Osteocyte (in vitro differentiated cells): Measurements from ENCODE around the gene ADPRH. TPM values are rescaled to one million over a fixed set of nuclear protein-coding genes. Genes with fewer than 3 reads are reported as not detected.

Experiments
- DNase-seq: peaks from one replicate; pipeline ENCODE4 v3.0.0; 2021; ENCODE audit warnings: mixed read lengths; ENCODE audit not compliant: unreplicated experiment; ENCODE audit errors: extremely low spot score
- H3K27ac Mint-ChIP-seq: one replicate; pipeline ENCODE4 v1.8.0; 2021; ENCODE audit warnings: mild to moderate bottlenecking, mixed read lengths; ENCODE audit not compliant: unreplicated experiment
- H3K27me3 Mint-ChIP-seq: one replicate; pipeline ENCODE4 v1.8.0; 2021; ENCODE audit warnings: mixed read lengths; ENCODE audit not compliant: unreplicated experiment
- H3K36me3 Mint-ChIP-seq: one replicate; pipeline ENCODE4 v1.8.0; 2021; ENCODE audit warnings: mixed read lengths; ENCODE audit not compliant: unreplicated experiment
- H3K4me1 Mint-ChIP-seq: one replicate; pipeline ENCODE4 v1.8.0; 2021; ENCODE audit warnings: mixed read lengths; ENCODE audit not compliant: unreplicated experiment
- H3K4me3 Mint-ChIP-seq: one replicate; pipeline ENCODE4 v1.8.0; 2021; ENCODE audit warnings: mild to moderate bottlenecking, moderate library complexity, mixed read lengths; ENCODE audit not compliant: unreplicated experiment
- H3K9me3 Mint-ChIP-seq: one replicate; pipeline ENCODE4 v1.8.0; 2021; ENCODE audit warnings: mixed read lengths; ENCODE audit not compliant: unreplicated experiment
- total RNA-seq: library from RNA; stranded (reverse); gene quantifications from 2 replicates; pipeline ENCODE4 v1.2.1, GENCODE V29; 2021
- TF ChIP-seq, protein P1 (sequence below): fragments of 200-600 bp; sonication (generic); IDR thresholded peaks from 2 replicates; pipeline ENCODE4 v1.5.0; 2021; ENCODE audit warnings: antibody characterized with exemption, mild to moderate bottlenecking, moderate library complexity

ADPRH gene
- total RNA-seq, 1 donor from 2014 or later: 1.9 TPM

DNA sequence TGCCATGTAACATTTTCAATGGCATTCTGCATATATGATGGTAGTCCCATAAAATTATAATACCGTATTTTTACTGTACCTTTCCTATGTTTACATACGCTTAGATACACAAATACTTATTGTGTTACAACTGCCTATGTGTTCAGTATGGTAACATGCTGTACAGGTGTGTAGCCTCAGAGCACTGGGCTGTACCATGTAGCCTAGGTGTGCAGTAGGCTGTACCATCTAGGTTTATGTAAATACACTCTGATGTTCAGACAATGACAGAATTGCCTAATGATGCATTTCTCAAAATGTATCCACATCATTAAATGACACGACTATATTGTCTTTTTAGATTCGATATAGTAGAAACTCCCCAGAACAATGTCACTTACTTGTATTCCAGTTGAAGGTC lies 42.5 kb upstream of the ADPRH start:
- Mint-ChIP-seq H3K36me3 (no peaks in the 10 kb centered on the region), H3K9me3 (no peaks in the 10 kb centered on the region), H3K4me3 (no peak overlapping the region), H3K27me3 (peaks cover 3% of the 10 kb centered on the region), H3K27ac (no peak overlapping the region), H3K4me1 (no peaks in the 10 kb centered on the region)
- DNase-seq: no peak
- TF ChIP-seq, protein P1, sequence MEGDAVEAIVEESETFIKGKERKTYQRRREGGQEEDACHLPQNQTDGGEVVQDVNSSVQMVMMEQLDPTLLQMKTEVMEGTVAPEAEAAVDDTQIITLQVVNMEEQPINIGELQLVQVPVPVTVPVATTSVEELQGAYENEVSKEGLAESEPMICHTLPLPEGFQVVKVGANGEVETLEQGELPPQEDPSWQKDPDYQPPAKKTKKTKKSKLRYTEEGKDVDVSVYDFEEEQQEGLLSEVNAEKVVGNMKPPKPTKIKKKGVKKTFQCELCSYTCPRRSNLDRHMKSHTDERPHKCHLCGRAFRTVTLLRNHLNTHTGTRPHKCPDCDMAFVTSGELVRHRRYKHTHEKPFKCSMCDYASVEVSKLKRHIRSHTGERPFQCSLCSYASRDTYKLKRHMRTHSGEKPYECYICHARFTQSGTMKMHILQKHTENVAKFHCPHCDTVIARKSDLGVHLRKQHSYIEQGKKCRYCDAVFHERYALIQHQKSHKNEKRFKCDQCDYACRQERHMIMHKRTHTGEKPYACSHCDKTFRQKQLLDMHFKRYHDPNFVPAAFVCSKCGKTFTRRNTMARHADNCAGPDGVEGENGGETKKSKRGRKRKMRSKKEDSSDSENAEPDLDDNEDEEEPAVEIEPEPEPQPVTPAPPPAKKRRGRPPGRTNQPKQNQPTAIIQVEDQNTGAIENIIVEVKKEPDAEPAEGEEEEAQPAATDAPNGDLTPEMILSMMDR: no peak

DNA sequence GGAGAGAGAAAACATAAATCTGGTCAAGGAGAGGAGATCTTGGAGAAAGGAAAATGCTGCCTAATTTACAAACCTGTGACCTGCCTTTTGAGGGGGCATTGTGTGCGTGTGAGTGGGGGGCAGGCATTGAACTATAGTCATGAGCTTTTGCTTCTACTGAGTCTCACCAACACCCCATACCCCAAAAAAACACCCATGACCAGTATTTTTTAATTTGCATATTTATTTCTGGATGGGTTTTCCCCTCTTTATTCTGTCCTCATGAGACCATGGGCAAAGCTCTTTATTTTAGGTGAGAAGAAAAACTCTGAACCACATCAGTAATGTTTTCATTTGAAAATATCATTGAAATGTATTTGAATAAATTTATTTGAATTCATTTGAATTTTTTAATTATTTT lies 40.5 kb upstream of the ADPRH start:
- Mint-ChIP-seq H3K27me3 (peaks cover 5% of the 10 kb centered on the region), H3K4me3 (no peak overlapping the region), H3K27ac (no peak overlapping the region), H3K4me1 (peaks cover 6% of the 10 kb centered on the region), H3K9me3 (no peaks in the 10 kb centered on the region), H3K36me3 (no peaks in the 10 kb centered on the region)
- TF ChIP-seq, protein P1: no peak
- no peak for DNase-seq

DNA sequence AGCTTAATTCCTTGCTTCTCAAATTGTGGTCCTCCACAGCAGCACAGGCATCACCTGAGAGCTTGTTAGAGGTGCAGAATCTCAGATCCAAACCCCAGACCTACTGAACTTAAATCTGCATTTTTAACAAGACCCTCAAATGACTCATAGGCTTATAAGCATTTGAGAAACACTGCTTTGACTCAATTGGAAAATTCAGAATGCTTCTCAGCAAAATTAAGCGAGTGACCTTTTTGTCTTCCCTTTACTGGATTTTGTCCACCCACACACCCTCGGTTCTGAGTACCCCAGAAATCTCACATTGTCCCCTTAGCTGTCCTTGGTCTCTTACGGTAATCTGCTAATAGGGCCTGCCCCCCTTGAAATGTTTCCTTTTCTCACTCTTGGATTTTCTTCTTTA lies 37.7 kb upstream of the ADPRH start:
- Mint-ChIP-seq H3K4me3 (no peak overlapping the region), H3K27me3 (peaks cover 8% of the 10 kb centered on the region), H3K36me3 (no peaks in the 10 kb centered on the region), H3K27ac (no peak overlapping the region), H3K9me3 (no peaks in the 10 kb centered on the region), H3K4me1 (peaks cover 6% of the 10 kb centered on the region)
- TF ChIP-seq, protein P1: no peak
- no peak for DNase-seq

DNA sequence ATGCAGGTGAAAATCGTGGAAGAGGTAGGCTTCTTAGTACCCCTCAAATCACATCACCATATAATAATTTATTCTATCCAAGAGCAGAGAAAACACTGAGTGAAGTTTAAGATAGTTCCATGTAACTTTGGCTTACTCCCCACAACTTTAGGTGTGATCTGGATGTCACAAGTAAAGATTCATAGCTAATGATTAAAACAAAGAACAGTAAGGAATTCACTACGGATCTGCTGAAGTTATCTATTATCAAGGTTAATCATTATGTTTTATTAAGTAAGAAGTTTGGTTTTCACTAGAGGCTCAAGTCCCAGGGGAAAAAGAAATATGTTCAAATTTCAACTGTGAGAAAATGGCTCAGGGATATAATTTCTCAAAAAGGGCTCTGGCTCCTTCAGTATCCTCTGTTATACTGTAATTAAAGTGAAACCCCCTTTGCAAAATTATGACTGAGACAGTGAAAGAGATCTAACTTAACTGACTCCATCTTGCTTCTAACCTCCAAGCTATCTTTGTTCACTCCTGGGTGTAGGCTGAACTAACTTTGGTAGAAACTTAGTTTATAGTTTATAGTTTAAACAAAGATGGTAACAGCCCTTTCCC lies 37.0 kb upstream of the ADPRH start:
- no peak for DNase-seq
- Mint-ChIP-seq H3K27ac (no peak overlapping the region), H3K27me3 (peaks cover 8% of the 10 kb centered on the region), H3K4me1 (peaks cover 6% of the 10 kb centered on the region), H3K4me3 (no peak overlapping the region), H3K36me3 (no peaks in the 10 kb centered on the region), H3K9me3 (no peaks in the 10 kb centered on the region)
- TF ChIP-seq, protein P1: no peak

DNA sequence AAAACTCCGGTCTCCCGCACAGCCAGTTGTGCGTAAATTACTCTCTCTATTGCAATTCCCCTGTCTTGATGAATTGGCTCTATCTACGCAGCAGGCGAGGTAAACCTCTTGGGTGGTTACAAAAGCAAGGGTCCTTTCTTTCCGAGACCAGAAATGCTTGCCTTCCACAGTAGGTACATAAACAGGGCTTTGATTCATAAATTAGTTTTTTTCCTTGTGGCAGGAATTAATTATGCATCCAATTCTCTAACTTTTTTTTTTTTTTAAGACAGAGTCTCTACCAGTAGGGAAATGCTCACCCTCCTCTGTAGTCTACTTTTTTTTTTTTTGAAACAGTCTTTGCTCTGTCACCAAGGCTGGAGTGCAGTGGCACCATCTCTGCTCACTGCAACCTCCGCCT lies 36.1 kb upstream of the ADPRH start:
- Mint-ChIP-seq H3K9me3 (no peaks in the 10 kb centered on the region), H3K4me3 (no peak overlapping the region), H3K27me3 (peaks cover 8% of the 10 kb centered on the region), H3K27ac (no peak overlapping the region), H3K4me1 (peaks cover 6% of the 10 kb centered on the region), H3K36me3 (no peaks in the 10 kb centered on the region)
- no peak for DNase-seq
- TF ChIP-seq, protein P1: no peak
